ENCODE results near the gene SDR9C7. TPM values are rescaled to one million over a fixed set of nuclear protein-coding genes. Genes with fewer than 3 reads are reported as not detected.
"Not testable (repeated sequence)": the region's sequence is repeated elsewhere in the genome, so short reads cannot be mapped to it uniquely, and the experiment has no call there.

SDR9C7 gene
- total RNA-seq, 4 donors from 2014 or later = 0.26 to 0.49 TPM; not detected in 2

- Histone ChIP-seq H3K27me3 (no peaks in the 10 kb centered on the region), H3K4me1 (no peaks in the 10 kb centered on the region), H3K4me3 (no peak overlapping the region), H3K27ac (no peak overlapping the region), H3K36me3 (no peaks in the 10 kb centered on the region), H3K9me3 (no peaks in the 10 kb centered on the region)
- intact Hi-C loops (cut with DNase I; ENCODE audit: low total_unique reads) = no loop called here
- no peak for TF ChIP-seq POLR2A (IDR thresholded peaks at IDR 0.05)
- no peak for TF ChIP-seq CTCF (IDR thresholded peaks at IDR 0.05)
- no peak for DNase-seq
Observed at GRCh38 chr12:56916996-56917333, 17.2 kb downstream of the SDR9C7 start.

GRCh38 chr12:56916296-56916995 lies 17.8 kb downstream of the SDR9C7 start:
- no peaks in the 10 kb centered on the region for H3K4me1 ChIP-seq
- intact Hi-C loops (cut with DNase I; ENCODE audit: low total_unique reads) = no loop called here
- no peaks in the 10 kb centered on the region for H3K27me3 ChIP-seq
- no peak overlapping the region for H3K27ac ChIP-seq
- no peak overlapping the region for H3K4me3 ChIP-seq
- TF ChIP-seq CTCF (IDR thresholded peaks at IDR 0.05) (no peak), POLR2A (IDR thresholded peaks at IDR 0.05) (no peak)
- no peaks in the 10 kb centered on the region for H3K36me3 ChIP-seq
- DNase-seq = no peak
- H3K9me3 ChIP-seq = no peaks in the 10 kb centered on the region

GRCh38 chr12:56914724-56915123 lies 19.5 kb downstream of the SDR9C7 start:
- intact Hi-C loops (cut with DNase I; ENCODE audit: low total_unique reads) = no loop called here
- no peaks in the 10 kb centered on the region for H3K4me1 ChIP-seq
- TF ChIP-seq POLR2A (IDR thresholded peaks at IDR 0.05) (no peak), CTCF (IDR thresholded peaks at IDR 0.05) (no peak)
- no peaks in the 10 kb centered on the region for H3K9me3 ChIP-seq
- DNase-seq = no peak
- H3K27me3 ChIP-seq = no peaks in the 10 kb centered on the region
- no peak overlapping the region for H3K4me3 ChIP-seq
- no peaks in the 10 kb centered on the region for H3K36me3 ChIP-seq
- no peak overlapping the region for H3K27ac ChIP-seq

- Histone ChIP-seq H3K36me3 (no peaks in the 10 kb centered on the region), H3K4me1 (no peaks in the 10 kb centered on the region), H3K4me3 (no peak overlapping the region), H3K27me3 (no peaks in the 10 kb centered on the region), H3K9me3 (no peaks in the 10 kb centered on the region), H3K27ac (no peak overlapping the region)
- TF ChIP-seq POLR2A (IDR thresholded peaks at IDR 0.05) (no peak), CTCF (IDR thresholded peaks at IDR 0.05) (no peak)
- intact Hi-C loops (cut with DNase I; ENCODE audit: low total_unique reads) = no loop called here
- no peak for DNase-seq
Observed at GRCh38 chr12:56914256-56914655, 20.0 kb downstream of the SDR9C7 start.

GRCh38 chr12:56909403-56909802 lies 24.8 kb downstream of the SDR9C7 start:
- H3K9me3 ChIP-seq; H3K27me3 ChIP-seq; DNase-seq; intact Hi-C loops (cut with DNase I; ENCODE audit: low total_unique reads); H3K36me3 ChIP-seq; H3K4me1 ChIP-seq; H3K4me3 ChIP-seq; H3K27ac ChIP-seq: not testable (repeated sequence)

GRCh38 chr12:56908136-56908535 lies 26.1 kb downstream of the SDR9C7 start:
- H3K4me3 ChIP-seq = no peak overlapping the region
- H3K27me3 ChIP-seq = no peaks in the 10 kb centered on the region
- H3K36me3 ChIP-seq = no peaks in the 10 kb centered on the region
- no peaks in the 10 kb centered on the region for H3K4me1 ChIP-seq
- H3K9me3 ChIP-seq = no peaks in the 10 kb centered on the region
- no peak for DNase-seq
- no peak overlapping the region for H3K27ac ChIP-seq
- intact Hi-C loops (cut with DNase I; ENCODE audit: low total_unique reads) = no loop called here
- no peak for TF ChIP-seq CTCF (IDR thresholded peaks at IDR 0.05)
- no peak for TF ChIP-seq POLR2A (IDR thresholded peaks at IDR 0.05)
